GM12878 (cell line): ENCODE measurements around the gene RSPH1. TPM values are rescaled to one million over a fixed set of nuclear protein-coding genes. Genes with fewer than 3 reads are reported as not detected.

Source experiments
- ATAC-seq: fragments of 200-7000 bp; cut with Tn5 transposase; 3 replicates; pipeline ENCODE4 v1.9.1; 2020; ENCODE audit warnings: mild to moderate bottlenecking, moderate library complexity
- BruUV-seq: library from RNA; stranded (reverse); fragments of 400-500 nt; replicated peaks from 2 replicates; lab custom pipeline; 2021; lab: Mats Ljungman, UMichigan
- CTCF ChIA-PET: fragments of 300-600 bp; sonication (Branson Sonifier 250); formaldehyde crosslinking; extraction: SDS; loops from one replicate; lab custom pipeline; 2021; ENCODE audit warnings: inconsistent platforms; lab: Yijun Ruan, JAX
- POLR2A ChIA-PET: fragments of 350-600 bp; formaldehyde crosslinking; extraction: SDS; loops from one replicate; lab custom pipeline; 2021; ENCODE audit warnings: inconsistent platforms; lab: Charles Lee
- RAD21 ChIA-PET: fragments of 300-600 bp; sonication (Branson Sonifier 250); formaldehyde crosslinking; loops from one replicate; lab custom pipeline; 2023; ENCODE audit warnings: antibody characterized with exemption; ENCODE audit not compliant: unreplicated experiment; lab: Charles Lee
- SMC1A ChIA-PET: fragments of 300-600 bp; sonication (Branson Sonifier 250); formaldehyde crosslinking; loops from one replicate; lab custom pipeline; 2023; ENCODE audit not compliant: unreplicated experiment, uncharacterized antibody; lab: Charles Lee
- DNase-seq: peaks from one replicate; pipeline ENCODE4 v3.0.0-alpha.2; 2011; ENCODE audit warnings: low read depth, low spot score
- FAIRE-seq: peaks from 3 replicates; lab custom pipeline; 2011; peaks lifted over from hg19 to GRCh38; lab: Jason Lieb, UNC
- H2AFZ ChIP-seq: 2 replicates; pipeline ENCODE4 v1.6.0; 2011; ENCODE audit warnings: low read depth, low read length, control low read depth; ENCODE audit not compliant: control insufficient read depth
- H3K27ac ChIP-seq: 2 replicates; pipeline ENCODE4 v1.5.1; 2011; ENCODE audit warnings: control low read depth; ENCODE audit not compliant: control insufficient read depth, insufficient read depth
- H3K27me3 ChIP-seq, 2 experiments: replicated peaks in 1 of 2; 2 replicates each; pipeline versions ENCODE4 v1.6.0 to v1.6.1; 2011; ENCODE audit warnings: low read length in 1 of 2; ENCODE audit not compliant: control insufficient read depth in 2 of 2, insufficient read depth in 2 of 2
- H3K36me3 ChIP-seq, 2 experiments: 2 replicates each; pipeline ENCODE4 v1.5.1; 2011; ENCODE audit warnings: low read length in 1 of 2; ENCODE audit not compliant: control insufficient read depth in 2 of 2, insufficient read depth in 2 of 2
- H3K4me1 ChIP-seq: 2 replicates; pipeline ENCODE4 v1.6.1; 2011; ENCODE audit warnings: mild to moderate bottlenecking, low read length, moderate library complexity, mixed read lengths; ENCODE audit not compliant: control insufficient read depth, insufficient read depth
- H3K4me2 ChIP-seq: 2 replicates; pipeline ENCODE4 v1.6.0; 2011; ENCODE audit warnings: control low read depth; ENCODE audit not compliant: control insufficient read depth, insufficient read depth
- H3K4me3 ChIP-seq: fragments of 200-600 bp; sonication (generic); 2 replicates; pipeline ENCODE4 v1.5.1; 2016
- H3K79me2 ChIP-seq: 2 replicates; pipeline ENCODE4 v1.6.0; 2011; ENCODE audit warnings: low read length; ENCODE audit not compliant: control insufficient read depth, insufficient read depth
- H3K9ac ChIP-seq: 2 replicates; pipeline ENCODE4 v1.8.0; 2011; ENCODE audit warnings: low read length, control low read depth, mixed read lengths; ENCODE audit not compliant: control insufficient read depth, insufficient read depth
- H3K9me3 ChIP-seq: replicated peaks from 3 replicates; pipeline ENCODE4 v1.5.1; 2011; ENCODE audit warnings: mild to moderate bottlenecking, low read length; ENCODE audit not compliant: control insufficient read depth, insufficient read depth
- H4K20me1 ChIP-seq: 2 replicates; pipeline ENCODE4 v1.6.0; 2011; ENCODE audit not compliant: control insufficient read depth, insufficient read depth
- CEBPB ChIP-seq, 2 experiments: fragments of 150-350 bp in 1 of 2; IDR thresholded peaks; 2 replicates each; pipeline ENCODE4 v1.6.1; 2012 to 2014; ENCODE audit warnings: low read depth in 2 of 2, low read length in 2 of 2, borderline replicate concordance in 1 of 2, inconsistent platforms in 1 of 2
- FOS ChIP-seq: IDR thresholded peaks from 3 replicates; pipeline ENCODE4 v1.6.1; 2011; ENCODE audit warnings: borderline replicate concordance; ENCODE audit not compliant: insufficient read length; ENCODE audit errors: extremely low read depth
- IKZF2 ChIP-seq, 2 experiments: fragments of 450-650 bp; IDR thresholded peaks; 2 replicates each; pipeline ENCODE4 v1.6.1; 2017; ENCODE audit warnings: mild to moderate bottlenecking in 2 of 2, moderate library complexity in 2 of 2
- NFXL1 ChIP-seq: fragments of 450-650 bp; IDR thresholded peaks from 2 replicates; pipeline ENCODE4 v1.6.1; 2017; ENCODE audit warnings: antibody characterized with exemption, mild to moderate bottlenecking, borderline replicate concordance
- POLR2A ChIP-seq: IDR thresholded peaks from 2 replicates; pipeline ENCODE4 v1.6.1; 2011; ENCODE audit warnings: low read depth, mild to moderate bottlenecking, low read length
- SKIL ChIP-seq: fragments of 450-650 bp; IDR thresholded peaks from 2 replicates; pipeline ENCODE4 v1.6.1; 2017; ENCODE audit warnings: mild to moderate bottlenecking, low read depth, inconsistent platforms; ENCODE audit not compliant: poor library complexity, severe bottlenecking
- SMC3 ChIP-seq: IDR thresholded peaks from 2 replicates; pipeline ENCODE4 v1.6.1; 2011; ENCODE audit warnings: low read length, improper control_type of control experiment, borderline replicate concordance
- SUZ12 ChIP-seq: fragments of 200-600 bp; sonication (generic); IDR thresholded peaks from one replicate; pipeline ENCODE4 v1.6.1; 2018; ENCODE audit warnings: antibody characterized with exemption, mild to moderate bottlenecking; ENCODE audit not compliant: unreplicated experiment
- TAF1 ChIP-seq: IDR thresholded peaks from 2 replicates; pipeline ENCODE4 v1.6.1; 2011; ENCODE audit warnings: mild to moderate bottlenecking, low read depth, low read length, borderline replicate concordance
- TARDBP ChIP-seq: IDR thresholded peaks from 2 replicates; pipeline ENCODE4 v1.6.1; 2016; ENCODE audit warnings: borderline replicate concordance
- YBX1 ChIP-seq: fragments of 450-650 bp; IDR thresholded peaks from 2 replicates; pipeline ENCODE4 v1.6.1; 2016; ENCODE audit warnings: antibody characterized with exemption
- ZBED1 ChIP-seq: IDR thresholded peaks from 2 replicates; pipeline ENCODE4 v1.6.1; 2016; ENCODE audit warnings: borderline replicate concordance
- ZBTB4 ChIP-seq: fragments of 450-650 bp; formaldehyde crosslinking; IDR thresholded peaks from 2 replicates; pipeline ENCODE4 v1.4.0; 2022; ENCODE audit warnings: mild to moderate bottlenecking, moderate library complexity
- WGBS: methylation state at CpG from one replicate; pipeline ENCODE4 v1.1.6; 2016; ENCODE audit warnings: low lambda C conversion rate; ENCODE audit not compliant: insufficient replicate concordance, insufficient coverage; ENCODE audit errors: missing lambda C conversion rate; 5-methylcytosine and 5-hydroxymethylcytosine counted together
- in situ Hi-C: fragments of 300-500 bp; cut with MboI; formaldehyde crosslinking; loops from 9 replicates; pipeline ENCODE4 v1.14.3; 2018; ENCODE audit warnings: mixed read lengths
- intact Hi-C: fragments of 100-400 bp; cut with micrococcal nuclease; formaldehyde crosslinking; loops from one replicate; pipeline ENCODE4 v1.14.2; 2022; ENCODE audit not compliant: unreplicated experiment
- polyA plus RNA-seq, 11 experiments: library from polyadenylated mRNA; depleted of rRNA in 4 of 11; unstranded in 6 of 11; stranded (reverse) in 5 of 11; fragments of >200 nt; fragmentation: Nextera tagmentation in 4 of 11; fragmentation: Illumina TruSeq in 1 of 11; extraction: Ambion mirVana in 4 of 11; extraction: Trizol in 1 of 11; gene quantifications; 1 replicate in 1 of 11; 2 replicates in 10 of 11; pipeline versions ENCODE4 v1.2.1 to v1.2.3, GENCODE V29; 2011 to 2016; ENCODE audit warnings: inconsistent platforms in 2 of 11, missing spikeins in 2 of 11, low read depth in 1 of 11
- total RNA-seq, 4 experiments: library from RNA; depleted of rRNA in 3 of 4; stranded (reverse); fragments of >200 nt in 3 of 4; fragmentation: Illumina TruSeq in 1 of 4; extraction: Trizol in 1 of 4; gene quantifications; 2 replicates each; pipeline versions ENCODE4 v1.2.1 to v1.2.3, GENCODE V29; 2013 to 2021
- TF ChIP-seq, protein P1 (sequence below): fragments of 450-650 bp; formaldehyde crosslinking; IDR thresholded peaks from 2 replicates; pipeline ENCODE4 v1.5.0; 2022; ENCODE audit warnings: mild to moderate bottlenecking, missing genetic modification characterization

RSPH1 gene
- total and polyA plus RNA-seq, 10 of the 15 experiments (the other 5 are each of a cell fraction or from before 2014, with no cell fraction given), result 0.11 to 1.4 (median 0.38) TPM

- TF ChIP-seq SKIL (no peak), NFXL1 (no peak), SMC3 (no peak), IKZF2 (IDR thresholded peaks at IDR 0.05) (no peak), TARDBP (no peak)
Measured at GRCh38 chr21:42498012-42498411, 2.0 kb upstream of the RSPH1 start (continued).

GRCh38 chr21:42496839-42497202, 797 bp upstream of the RSPH1 start:
- WGBS, result 14% methylated on average over 19 of the region's 19 CpGs
- H3K79me2 ChIP-seq, result no peaks in the 10 kb centered on the region
- no peaks in the 10 kb centered on the region for H4K20me1 ChIP-seq
- H3K4me1 ChIP-seq, result peaks cover 13% of the 10 kb centered on the region
- ATAC-seq, result peak; percentile 7
- intact Hi-C loops, result loop anchor here (1.0 to 2.0 kb wide), 2 partner anchors 18 to 31 kb away; no protein-coding TSS in a partner anchor
- DNase-seq, result no peak
- H3K36me3 ChIP-seq, result no peaks in the 10 kb centered on the region
- peak overlapping the region; percentile 81 for H2AFZ ChIP-seq
- H3K27me3 ChIP-seq, result no peaks in the 10 kb centered on the region
- TF ChIP-seq POLR2A, result no peak
- no peak for TF ChIP-seq FOS
- no peak for TF ChIP-seq CEBPB (IDR thresholded peaks at IDR 0.05; ENCODE audit: borderline replicate concordance in 1 of 2, low read depth in 2 of 2, low read length in 2 of 2)
- TF ChIP-seq, protein P1, sequence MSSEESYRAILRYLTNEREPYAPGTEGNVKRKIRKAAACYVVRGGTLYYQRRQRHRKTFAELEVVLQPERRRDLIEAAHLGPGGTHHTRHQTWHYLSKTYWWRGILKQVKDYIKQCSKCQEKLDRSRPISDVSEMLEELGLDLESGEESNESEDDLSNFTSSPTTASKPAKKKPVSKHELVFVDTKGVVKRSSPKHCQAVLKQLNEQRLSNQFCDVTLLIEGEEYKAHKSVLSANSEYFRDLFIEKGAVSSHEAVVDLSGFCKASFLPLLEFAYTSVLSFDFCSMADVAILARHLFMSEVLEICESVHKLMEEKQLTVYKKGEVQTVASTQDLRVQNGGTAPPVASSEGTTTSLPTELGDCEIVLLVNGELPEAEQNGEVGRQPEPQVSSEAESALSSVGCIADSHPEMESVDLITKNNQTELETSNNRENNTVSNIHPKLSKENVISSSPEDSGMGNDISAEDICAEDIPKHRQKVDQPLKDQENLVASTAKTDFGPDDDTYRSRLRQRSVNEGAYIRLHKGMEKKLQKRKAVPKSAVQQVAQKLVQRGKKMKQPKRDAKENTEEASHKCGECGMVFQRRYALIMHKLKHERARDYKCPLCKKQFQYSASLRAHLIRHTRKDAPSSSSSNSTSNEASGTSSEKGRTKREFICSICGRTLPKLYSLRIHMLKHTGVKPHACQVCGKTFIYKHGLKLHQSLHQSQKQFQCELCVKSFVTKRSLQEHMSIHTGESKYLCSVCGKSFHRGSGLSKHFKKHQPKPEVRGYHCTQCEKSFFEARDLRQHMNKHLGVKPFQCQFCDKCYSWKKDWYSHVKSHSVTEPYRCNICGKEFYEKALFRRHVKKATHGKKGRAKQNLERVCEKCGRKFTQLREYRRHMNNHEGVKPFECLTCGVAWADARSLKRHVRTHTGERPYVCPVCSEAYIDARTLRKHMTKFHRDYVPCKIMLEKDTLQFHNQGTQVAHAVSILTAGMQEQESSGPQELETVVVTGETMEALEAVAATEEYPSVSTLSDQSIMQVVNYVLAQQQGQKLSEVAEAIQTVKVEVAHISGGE, result no peak
- TF ChIP-seq SUZ12, result no peak
- TF ChIP-seq YBX1, result no peak
- TF ChIP-seq ZBTB4 (CRISPR knock-in tag), result no peak
- TF ChIP-seq TAF1, result no peak
- TF ChIP-seq TARDBP, result no peak
- no peak for TF ChIP-seq ZBED1
- TF ChIP-seq, all 136 proteins: peak for 0
- H3K9ac ChIP-seq, result peak overlapping the region; percentile 77
- TSS peak; percentile 96 for BruUV-seq
- SMC1A ChIA-PET, result interaction anchor here (0.6 to 3.0 kb wide), 3 partner anchors 9 to 76 kb away, joined by 3 to 12 read pairs (median 6); no protein-coding TSS in a partner anchor
- POLR2A ChIA-PET, result interaction anchor here (0.6 to 1.3 kb wide), 3 partner anchors 19 to 575 kb away, joined by 3 read pairs; no protein-coding TSS in a partner anchor
- RAD21 ChIA-PET, result interaction anchor here (0.7 to 2.4 kb wide), 2 partner anchors 18 to 39 kb away, joined by 3 to 11 read pairs; no protein-coding TSS in a partner anchor
- H3K9me3 ChIP-seq, result no peaks in the 10 kb centered on the region
- in situ Hi-C loops, result no loop called here
- CTCF ChIA-PET, result no interaction called here
- H3K4me3 ChIP-seq, result peak overlapping the region; percentile 80
- H3K4me2 ChIP-seq, result peak overlapping the region; percentile 93
- FAIRE-seq, result no peak
- H3K27ac ChIP-seq, result peak overlapping the region; percentile 41
